Erythroblast (primary cell): Measurements from ENCODE around the gene EFNB2.

Experiments
- DNase-seq, 2 experiments: peaks; one replicate each; lab custom pipeline; 2025; lab: John Stamatoyannopoulos, UW
- GATA1 ChIP-seq: IDR thresholded peaks from 2 replicates; pipeline ENCODE4 v1.6.1; 2011; ENCODE audit warnings: low read depth, mild to moderate bottlenecking, control low read depth, low read length, moderate library complexity
- POLR2A ChIP-seq: IDR thresholded peaks from 2 replicates; pipeline ENCODE4 v1.6.1; 2011; ENCODE audit warnings: mild to moderate bottlenecking, low read length

The EFNB2 gene

DNA sequence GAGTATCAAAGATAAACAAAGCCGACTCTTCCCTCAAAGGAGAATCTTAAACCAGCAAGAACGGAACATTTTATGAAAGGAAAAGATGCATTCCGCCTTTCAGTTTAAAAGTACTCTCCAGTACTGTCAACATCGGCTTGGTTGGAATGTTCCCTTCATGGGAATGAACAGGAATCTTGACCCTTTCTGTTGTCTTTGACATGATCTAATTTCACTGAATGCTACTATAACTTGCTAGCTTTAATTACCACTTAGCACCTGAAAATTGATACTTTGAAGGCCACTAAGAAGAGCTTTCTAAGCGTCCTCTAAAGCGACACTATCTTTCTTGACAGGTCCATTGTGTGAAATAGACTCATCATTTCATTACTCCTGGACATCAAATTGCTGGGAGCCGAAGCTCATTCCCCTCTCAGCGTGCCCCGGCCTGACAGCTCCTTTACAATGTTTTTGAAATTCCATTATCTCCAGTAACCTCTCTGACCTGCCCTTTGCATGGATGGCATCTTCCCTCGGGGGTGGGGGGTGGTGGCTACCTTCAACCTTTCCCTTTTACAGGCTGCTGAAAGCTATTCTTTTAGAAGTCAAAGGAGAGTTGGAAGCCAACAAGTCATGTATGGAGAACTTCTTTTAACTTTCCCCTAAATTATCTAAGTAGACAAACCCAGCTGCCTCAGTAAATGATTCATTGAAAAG is 67.9 kb downstream of the EFNB2 start:
- TF ChIP-seq GATA1 (no peak), POLR2A (no peak)
- no peak for DNase-seq

DNA sequence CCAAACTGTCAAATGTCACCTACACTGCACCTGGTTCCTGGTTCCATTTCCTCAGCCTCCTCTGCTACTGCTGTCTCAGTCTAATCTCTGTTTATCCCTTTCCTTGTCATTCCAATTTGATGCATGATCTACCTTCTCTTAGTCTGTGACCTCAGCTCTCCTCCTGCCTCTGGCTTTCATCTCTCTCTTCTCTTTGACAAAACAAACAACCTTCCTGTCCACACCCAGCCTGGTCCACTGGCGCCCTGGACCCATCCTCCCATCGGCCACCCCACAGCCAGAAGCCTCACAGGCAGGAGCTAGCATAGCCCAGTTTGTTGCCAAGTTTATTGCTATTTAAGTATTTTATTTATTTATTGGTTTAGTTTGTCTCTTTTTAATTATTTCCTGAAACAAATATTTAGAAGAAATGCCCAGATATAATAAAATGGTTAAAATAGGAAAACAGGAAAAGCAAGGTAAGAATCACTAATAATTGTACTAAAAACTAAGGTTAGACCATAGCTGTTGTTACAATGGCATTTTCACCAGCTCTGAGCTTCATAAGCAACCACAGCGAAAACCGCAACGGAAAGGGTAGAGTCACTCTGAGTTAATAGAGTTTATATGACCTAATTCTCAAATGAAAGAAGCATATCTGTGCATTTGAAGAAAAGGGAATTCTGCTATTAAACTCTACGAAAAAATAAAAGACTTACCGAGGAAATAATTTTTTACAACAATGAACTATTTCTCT is 68.6 kb downstream of the EFNB2 start:
- no peak for DNase-seq
- TF ChIP-seq POLR2A (no peak), GATA1 (no peak)

DNA sequence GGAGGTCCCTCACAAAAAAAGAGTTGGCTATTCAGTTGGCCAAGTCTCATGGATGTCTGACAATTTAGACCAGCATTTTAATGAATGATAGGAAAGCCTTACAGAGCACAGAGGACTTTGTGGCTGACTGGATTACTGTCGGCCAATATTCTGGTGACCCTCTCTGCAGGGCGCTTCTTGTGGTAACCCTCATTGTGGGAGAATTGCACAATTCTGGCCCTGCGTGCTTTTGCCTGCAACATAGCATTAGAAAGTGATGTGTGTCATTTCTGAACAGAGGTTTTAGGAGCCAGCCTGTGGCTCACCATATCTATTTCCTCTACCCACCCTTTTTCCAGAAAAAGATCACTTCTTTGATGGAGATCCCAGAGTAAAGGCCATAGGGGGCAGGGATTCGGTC is 71.4 kb downstream of the EFNB2 start:
- no peak for DNase-seq
- no peak for TF ChIP-seq POLR2A
- TF ChIP-seq GATA1: no peak

DNA sequence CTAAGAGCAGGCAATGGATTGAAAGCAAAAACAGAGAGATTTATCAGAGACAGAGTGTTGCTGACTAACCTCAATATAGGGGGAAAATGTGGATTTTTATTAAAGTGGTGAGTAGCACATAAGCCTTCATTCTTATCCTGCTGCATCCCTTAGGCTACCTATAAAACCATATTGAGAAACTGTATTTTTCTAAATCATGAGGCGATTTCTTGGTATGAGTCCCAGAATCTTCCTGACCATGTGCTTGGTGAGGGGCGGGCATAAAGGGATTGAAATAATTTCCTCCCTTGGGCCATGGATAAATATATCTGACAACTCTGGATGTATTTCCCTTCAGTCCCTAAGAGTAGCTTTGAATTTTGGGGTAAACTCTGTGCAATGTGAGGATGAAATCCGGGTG is 72.8 kb downstream of the EFNB2 start:
- TF ChIP-seq GATA1 (no peak), POLR2A (no peak)

DNA sequence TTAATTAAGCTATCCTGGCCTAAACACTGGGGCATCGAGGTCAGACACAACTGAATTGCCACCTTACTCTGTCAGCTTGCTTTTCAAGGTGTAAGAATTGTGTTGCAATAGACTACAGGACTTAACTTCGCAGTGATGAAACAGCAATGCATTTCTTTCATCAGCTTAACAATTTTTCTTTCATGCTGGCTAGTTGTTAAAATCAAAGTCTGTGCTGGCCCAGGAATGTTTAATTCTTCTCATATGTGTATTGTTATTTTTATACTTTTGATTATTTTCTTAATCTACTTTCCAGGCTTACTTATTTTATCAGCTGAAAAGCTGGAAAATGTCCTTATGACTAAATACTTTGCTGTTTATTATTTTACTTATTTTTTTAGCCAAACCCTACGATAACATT is 79.7 kb downstream of the EFNB2 start:
- TF ChIP-seq POLR2A: no peak
- TF ChIP-seq GATA1: no peak
- no peak for DNase-seq

More for the DNA sequence above, 72.8 kb downstream of the EFNB2 start:
- DNase-seq: no peak

DNA sequence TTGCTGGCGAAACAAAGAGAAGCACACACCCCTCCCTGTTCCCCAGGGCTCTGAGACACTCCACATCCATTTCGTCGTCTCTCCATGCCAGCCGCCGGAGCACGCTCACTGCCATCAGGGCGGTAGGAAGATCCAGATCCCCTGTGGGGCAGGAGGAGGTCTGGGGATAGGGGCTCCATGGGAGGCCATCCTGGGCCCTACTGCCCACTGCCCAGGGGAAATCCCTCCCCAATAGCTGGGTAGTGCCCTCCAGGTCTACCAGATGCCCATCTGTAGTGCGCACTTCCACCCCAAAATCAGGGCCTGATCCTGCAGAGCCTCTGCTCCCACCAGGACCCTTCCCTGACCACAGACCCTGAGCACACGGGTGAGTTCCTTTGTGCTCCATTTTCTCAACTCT is 80.3 kb downstream of the EFNB2 start:
- no peak for TF ChIP-seq GATA1
- TF ChIP-seq POLR2A: no peak
- DNase-seq: no peak

DNA sequence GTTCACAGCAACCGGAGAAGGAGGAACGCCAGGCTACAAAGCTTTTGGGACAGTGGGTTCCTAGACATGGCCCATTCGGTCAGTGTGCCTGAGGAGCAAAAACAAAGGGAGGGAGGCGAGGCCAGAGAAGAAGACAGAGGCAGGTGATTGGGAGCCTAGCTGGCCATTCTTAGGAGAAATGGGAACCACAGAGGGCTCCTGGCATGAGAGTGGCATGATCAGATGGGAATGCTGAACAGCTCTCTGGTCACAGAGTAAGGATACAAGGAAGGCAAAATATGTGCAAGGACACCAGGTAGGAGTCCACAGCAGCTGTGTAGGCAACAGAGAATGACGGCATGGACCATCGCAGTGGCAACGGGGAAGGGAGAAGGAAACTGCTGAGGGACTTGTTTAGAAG is 82.4 kb downstream of the EFNB2 start:
- no peak for DNase-seq
- TF ChIP-seq GATA1 (no peak), POLR2A (no peak)

DNA sequence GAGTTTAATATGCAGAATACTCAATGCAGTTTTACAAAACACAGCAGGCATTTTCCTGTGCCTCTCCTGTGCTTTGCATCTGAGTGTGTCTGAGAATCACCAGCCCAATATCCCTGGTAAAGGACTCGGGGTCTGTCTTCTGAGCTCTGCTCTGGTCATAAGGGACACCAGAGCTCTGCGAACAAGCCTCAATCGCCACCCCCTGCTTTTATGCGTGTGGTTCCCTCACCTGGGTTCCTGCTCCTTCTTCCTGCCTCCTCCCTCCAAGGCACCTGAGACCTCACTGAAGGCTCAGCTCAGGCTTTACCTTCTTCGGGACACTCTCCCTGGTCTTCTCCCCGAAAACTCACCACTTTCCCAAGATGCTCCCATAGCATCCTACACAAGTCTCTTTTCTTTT is 84.5 kb downstream of the EFNB2 start:
- no peak for TF ChIP-seq GATA1
- no peak for TF ChIP-seq POLR2A
- DNase-seq: no peak

DNA sequence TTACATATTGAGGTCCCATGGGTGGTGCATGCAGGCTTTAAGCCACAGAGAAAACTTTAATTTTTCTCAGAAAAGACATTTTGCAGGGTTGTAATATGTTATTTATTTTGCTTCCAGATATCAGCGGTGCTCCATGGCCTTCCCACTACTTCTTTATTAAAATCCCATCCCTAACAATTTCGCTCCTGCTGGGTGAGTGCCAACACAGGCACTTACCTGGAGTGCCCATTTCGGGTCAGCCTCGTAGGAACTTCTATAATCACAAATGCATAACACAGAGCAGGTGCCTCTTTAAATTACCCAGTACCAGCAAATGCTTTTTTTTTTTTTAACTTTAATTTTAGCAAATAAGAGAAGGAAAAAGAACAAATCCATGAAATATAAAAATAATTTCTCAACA is 86.4 kb downstream of the EFNB2 start:
- TF ChIP-seq POLR2A: no peak
- TF ChIP-seq GATA1: no peak
- DNase-seq: no peak

DNA sequence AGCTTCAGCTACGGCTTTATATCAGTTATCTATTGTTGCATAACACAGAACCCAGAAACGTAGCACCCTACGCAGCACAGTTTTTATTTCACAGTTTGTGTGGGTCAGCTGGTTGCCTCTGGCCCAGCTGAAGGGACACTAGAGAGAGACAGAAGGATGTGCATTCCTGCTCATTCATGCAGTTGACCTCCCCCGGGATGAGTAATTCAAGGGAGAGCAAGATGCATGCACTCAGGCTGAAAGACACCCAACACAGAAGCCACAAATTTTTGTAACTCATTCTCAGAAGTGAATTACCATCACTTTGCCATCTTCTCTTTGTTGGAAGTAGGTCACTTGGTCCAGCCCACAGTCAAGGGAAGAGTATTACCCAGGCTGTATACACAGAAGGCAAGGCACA is 89.5 kb downstream of the EFNB2 start:
- no peak for DNase-seq
- TF ChIP-seq POLR2A (no peak), GATA1 (no peak)

DNA sequence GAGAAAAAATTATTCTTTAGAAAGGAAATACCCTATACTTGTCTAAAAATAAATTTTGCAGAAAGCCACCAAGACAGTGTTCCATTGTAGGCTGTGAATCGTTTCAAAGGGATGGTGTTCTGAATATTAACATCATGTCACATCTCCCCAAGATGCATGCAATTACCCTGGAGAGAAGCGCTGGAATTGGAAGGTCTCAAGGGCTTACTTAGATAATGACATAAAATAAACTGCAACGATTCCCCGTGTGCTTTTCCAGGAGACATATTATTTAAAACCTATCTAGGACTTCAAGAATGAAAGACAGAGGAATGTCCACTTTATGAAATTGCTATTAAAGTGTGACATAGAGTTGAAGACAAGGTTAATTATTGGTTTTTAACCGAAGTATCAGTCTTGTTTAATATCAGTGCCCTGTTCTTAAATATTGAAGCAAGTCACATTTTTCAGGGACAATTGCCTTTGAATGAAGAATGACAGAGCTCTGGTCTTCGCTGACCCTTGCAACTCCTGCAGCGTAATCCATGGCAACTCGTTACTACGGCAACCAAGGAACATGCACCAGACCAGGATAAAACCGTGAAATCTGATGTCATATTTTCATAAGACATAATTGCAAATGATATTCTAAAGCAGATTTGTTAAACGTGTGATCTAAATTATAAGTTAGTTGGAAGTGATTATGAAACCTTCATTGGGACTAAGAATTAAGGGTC is 91.7 kb downstream of the EFNB2 start:
- TF ChIP-seq GATA1 (no peak), POLR2A (no peak)
- DNase-seq: no peak

DNA sequence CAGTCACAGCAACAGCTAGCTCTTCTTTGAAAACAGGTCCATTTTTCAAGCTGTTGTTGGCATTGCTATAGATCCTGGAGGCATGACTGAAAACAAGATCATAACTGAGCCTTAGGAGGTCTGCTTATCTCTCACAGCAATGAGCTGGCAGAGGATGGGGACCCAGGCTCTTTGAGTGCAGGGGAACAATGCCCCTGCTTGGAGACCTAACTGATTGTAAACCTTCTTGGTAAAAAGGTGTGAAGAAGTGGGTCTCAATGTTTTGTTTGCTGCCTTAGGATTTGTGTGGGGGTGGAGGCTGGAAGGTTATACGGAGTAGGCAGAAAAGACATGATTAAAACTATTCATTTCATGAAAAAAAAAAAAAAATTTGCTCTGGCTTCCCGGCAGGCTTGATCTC is 94.6 kb downstream of the EFNB2 start:
- TF ChIP-seq GATA1 (no peak), POLR2A (no peak)
- DNase-seq: no peak
